Cardiac muscle cell (in vitro differentiated cells and primary cell): ENCODE data around the gene RPGRIP1L. TPM values are rescaled to one million over a fixed set of nuclear protein-coding genes. Genes with fewer than 3 reads are reported as not detected.

Experiments
- DNase-seq, 2 donors: peaks; one replicate each; pipeline versions ENCODE4 v3.0.0 to v3.0.0-alpha.2; 2010 to 2017; ENCODE audit warnings: low read depth in 1 of 2, low spot score in 1 of 2
- H3K27ac ChIP-seq: fragments of 200-600 bp; sonication (generic); 2 replicates; pipeline ENCODE4 v1.5.1; 2016
- H3K27me3 ChIP-seq: fragments of 200-600 bp; sonication (generic); 2 replicates; pipeline ENCODE4 v1.6.0; 2016; ENCODE audit warnings: control low read depth
- H3K36me3 ChIP-seq: fragments of 200-600 bp; sonication (generic); 2 replicates; pipeline ENCODE4 v1.5.1; 2016; ENCODE audit warnings: control low read depth
- H3K4me1 ChIP-seq: fragments of 200-600 bp; sonication (generic); 2 replicates; pipeline ENCODE4 v1.8.1; 2017; ENCODE audit warnings: low read depth, mild to moderate bottlenecking, mixed run types
- H3K4me3 ChIP-seq: fragments of 200-600 bp; sonication (generic); 2 replicates; pipeline ENCODE4 v1.5.1; 2016; ENCODE audit warnings: mild to moderate bottlenecking
- H3K9me3 ChIP-seq: fragments of 200-600 bp; sonication (generic); 2 replicates; pipeline ENCODE4 v1.5.1; 2017; ENCODE audit warnings: low read depth, mild to moderate bottlenecking, control low read depth
- CTCF ChIP-seq: IDR thresholded peaks from 2 replicates; pipeline ENCODE4 v1.5.1; 2012; ENCODE audit warnings: low read depth, mild to moderate bottlenecking, low read length
- polyA plus RNA-seq: library from polyadenylated mRNA; unstranded; fragments of >200 nt; fragmentation: Nextera tagmentation; extraction: Ambion mirVana; gene quantifications from 2 replicates; pipeline ENCODE4 v1.2.1, GENCODE V29; 2016
- total RNA-seq: library from RNA; depleted of rRNA; stranded (reverse); fragments of >200 nt; gene quantifications from 2 replicates; pipeline ENCODE4 v1.2.3, GENCODE V29; 2016

Gene RPGRIP1L
- total and polyA plus RNA-seq, 2 experiments from 2014 or later = 10.4 to 11.0 TPM

GRCh38 chr16:53599548-53599947, 104.1 kb downstream of the RPGRIP1L start:
- no peak for TF ChIP-seq CTCF
- no peak for DNase-seq
- no peaks in the 10 kb centered on the region for H3K9me3 ChIP-seq
- H3K4me3 ChIP-seq = no peak overlapping the region
- no peaks in the 10 kb centered on the region for H3K27me3 ChIP-seq
- no peaks in the 10 kb centered on the region for H3K36me3 ChIP-seq
- H3K27ac ChIP-seq = no peak overlapping the region
- H3K4me1 ChIP-seq = no peaks in the 10 kb centered on the region

GRCh38 chr16:53598511-53599275, 105.0 kb downstream of the RPGRIP1L start:
- H3K4me3 ChIP-seq = no peak overlapping the region
- no peak overlapping the region for H3K27ac ChIP-seq
- H3K36me3 ChIP-seq = no peaks in the 10 kb centered on the region
- TF ChIP-seq CTCF = no peak
- no peaks in the 10 kb centered on the region for H3K9me3 ChIP-seq
- H3K4me1 ChIP-seq = no peaks in the 10 kb centered on the region
- DNase-seq = no peak
- no peaks in the 10 kb centered on the region for H3K27me3 ChIP-seq

- no peak for TF ChIP-seq CTCF
- Histone ChIP-seq H3K27ac (no peak overlapping the region), H3K27me3 (no peaks in the 10 kb centered on the region), H3K4me1 (no peaks in the 10 kb centered on the region), H3K9me3 (no peaks in the 10 kb centered on the region), H3K36me3 (no peaks in the 10 kb centered on the region), H3K4me3 (no peak overlapping the region)
- DNase-seq = no peak
Measured at GRCh38 chr16:53597776-53598175, 105.9 kb downstream of the RPGRIP1L start.

GRCh38 chr16:53588081-53588648, 115.5 kb downstream of the RPGRIP1L start:
- no peak for TF ChIP-seq CTCF
- Histone ChIP-seq H3K4me3 (no peak overlapping the region), H3K27me3 (no peaks in the 10 kb centered on the region), H3K9me3 (no peaks in the 10 kb centered on the region), H3K27ac (no peak overlapping the region), H3K36me3 (no peaks in the 10 kb centered on the region), H3K4me1 (no peaks in the 10 kb centered on the region)
- DNase-seq = no peak

GRCh38 chr16:53583401-53583800, 120.3 kb downstream of the RPGRIP1L start:
- DNase-seq = no peak
- TF ChIP-seq CTCF = no peak

More at GRCh38 chr16:53583401-53583800, 120.3 kb downstream of the RPGRIP1L start:
- H3K9me3 ChIP-seq = no peaks in the 10 kb centered on the region
- H3K27ac ChIP-seq = no peak overlapping the region
- H3K4me3 ChIP-seq = no peak overlapping the region
- no peaks in the 10 kb centered on the region for H3K4me1 ChIP-seq
- H3K27me3 ChIP-seq = no peaks in the 10 kb centered on the region
- H3K36me3 ChIP-seq = no peaks in the 10 kb centered on the region
